SH-SY5Y (cell line): ENCODE results near the gene VPS37D.

ENCODE experiments used
- GATA2 ChIP-seq: IDR thresholded peaks from 2 replicates; pipeline ENCODE4 v1.6.1; 2011; ENCODE audit warnings: mild to moderate bottlenecking, low read depth, low read length
- GATA3 ChIP-seq: IDR thresholded peaks from 2 replicates; pipeline ENCODE4 v1.6.1; 2011; ENCODE audit warnings: low read depth, mild to moderate bottlenecking, low read length, moderate library complexity

The VPS37D gene

DNA sequence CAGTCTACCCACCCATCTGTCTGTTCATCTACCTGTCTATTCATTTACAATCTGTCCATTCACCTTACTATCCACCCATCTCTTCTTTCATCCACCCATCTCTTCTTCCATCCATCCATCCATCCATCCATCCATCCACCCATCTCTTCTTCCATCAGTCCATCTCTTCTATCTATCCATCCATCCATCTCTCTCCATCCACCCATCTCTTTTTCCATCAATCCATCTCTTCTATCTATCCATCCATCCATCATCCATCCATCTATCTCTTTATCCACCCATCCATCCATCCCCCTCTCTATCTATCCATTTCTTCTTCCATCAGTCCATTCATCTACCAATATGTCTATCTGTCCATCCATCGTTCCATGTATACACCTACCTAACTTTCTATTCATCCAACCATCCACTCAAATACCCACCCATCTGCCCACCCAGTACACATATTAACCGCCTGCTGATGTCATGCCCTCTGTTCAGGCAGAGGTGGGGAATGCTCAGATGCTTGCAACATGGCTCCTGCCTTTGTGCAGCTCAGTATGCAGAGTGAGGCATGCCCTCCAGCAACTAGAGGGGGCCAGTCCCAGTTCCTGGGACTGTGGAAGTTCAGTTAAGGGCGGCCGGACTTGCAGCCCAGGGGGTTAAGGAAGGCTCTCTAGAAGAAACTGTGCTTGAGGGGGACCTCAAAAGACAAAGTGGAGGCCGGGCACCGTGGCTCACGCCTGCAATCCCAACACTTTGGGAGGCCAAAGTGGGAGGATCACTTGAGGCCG lies 32.0 kb upstream of the VPS37D start:
- TF ChIP-seq GATA3: no peak
- TF ChIP-seq GATA2: no peak

DNA sequence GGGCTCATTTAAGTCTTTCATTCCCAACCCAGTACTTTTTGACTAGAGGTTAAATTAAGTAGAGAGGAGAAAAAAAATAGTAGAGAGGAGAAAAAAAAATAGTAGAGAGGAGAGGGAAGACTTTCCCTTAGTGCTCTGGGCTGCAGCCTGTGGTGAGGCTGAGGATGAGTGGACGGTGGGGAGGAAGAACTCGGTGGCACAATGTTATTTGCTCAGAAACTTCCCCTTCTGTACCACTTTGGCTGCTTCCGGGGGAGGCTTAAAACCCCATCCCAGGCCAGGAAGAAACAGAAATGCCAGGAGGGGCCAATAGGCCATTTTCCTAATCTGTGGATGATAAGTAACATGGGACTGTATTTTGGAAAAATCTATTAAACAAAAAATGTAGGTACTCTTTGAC lies 28.7 kb upstream of the VPS37D start:
- TF ChIP-seq GATA3 (no peak), GATA2 (no peak)

DNA sequence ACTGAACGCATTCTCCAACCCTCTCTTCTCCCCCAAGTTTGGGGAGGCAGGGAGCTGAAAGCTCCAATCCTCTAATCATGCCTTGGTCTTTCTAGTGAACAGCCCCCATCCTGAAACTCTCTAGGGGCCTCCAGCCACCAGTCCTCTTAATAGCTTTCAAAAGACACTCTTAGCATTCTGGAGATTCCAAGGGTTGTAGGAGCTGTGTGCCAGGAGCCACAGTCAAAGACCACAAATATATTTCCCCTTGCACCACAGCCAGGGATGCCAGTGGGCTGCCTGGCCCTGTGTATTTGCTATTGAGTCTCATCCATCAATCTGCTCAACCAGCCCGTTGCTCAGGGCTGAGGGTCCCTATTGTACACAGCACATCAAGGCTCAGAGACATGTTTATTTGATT lies 24.8 kb upstream of the VPS37D start:
- TF ChIP-seq GATA3: no peak

DNA sequence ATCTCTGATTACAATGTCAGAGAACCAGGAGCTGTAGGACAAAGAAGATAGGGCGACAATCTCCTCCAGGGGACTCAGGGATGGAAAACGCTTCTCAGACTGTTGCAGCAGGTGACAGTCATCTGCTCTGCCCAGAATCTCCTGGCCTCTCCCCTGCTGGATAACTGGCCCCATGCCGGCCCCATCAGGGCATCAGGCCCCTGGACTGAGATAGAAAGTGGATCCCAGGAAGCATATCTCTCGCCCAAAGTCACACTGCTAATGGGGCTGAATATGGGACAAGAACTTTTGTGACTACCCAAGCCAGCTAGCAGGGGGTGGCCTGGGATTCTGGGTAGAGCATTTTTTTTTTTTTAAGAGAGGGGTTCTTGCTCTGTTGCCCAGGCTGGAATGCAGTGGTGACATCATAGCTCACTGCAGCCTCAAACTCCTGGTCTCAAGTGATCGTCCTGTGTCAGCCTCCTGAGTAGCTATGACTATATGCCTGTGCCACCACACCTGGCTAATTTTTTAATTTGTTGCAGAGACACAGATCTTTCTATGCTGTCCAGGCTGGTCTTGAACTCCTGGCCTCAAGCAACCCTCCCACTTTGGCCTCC lies 22.8 kb upstream of the VPS37D start:
- no peak for TF ChIP-seq GATA2
- TF ChIP-seq GATA3: no peak

DNA sequence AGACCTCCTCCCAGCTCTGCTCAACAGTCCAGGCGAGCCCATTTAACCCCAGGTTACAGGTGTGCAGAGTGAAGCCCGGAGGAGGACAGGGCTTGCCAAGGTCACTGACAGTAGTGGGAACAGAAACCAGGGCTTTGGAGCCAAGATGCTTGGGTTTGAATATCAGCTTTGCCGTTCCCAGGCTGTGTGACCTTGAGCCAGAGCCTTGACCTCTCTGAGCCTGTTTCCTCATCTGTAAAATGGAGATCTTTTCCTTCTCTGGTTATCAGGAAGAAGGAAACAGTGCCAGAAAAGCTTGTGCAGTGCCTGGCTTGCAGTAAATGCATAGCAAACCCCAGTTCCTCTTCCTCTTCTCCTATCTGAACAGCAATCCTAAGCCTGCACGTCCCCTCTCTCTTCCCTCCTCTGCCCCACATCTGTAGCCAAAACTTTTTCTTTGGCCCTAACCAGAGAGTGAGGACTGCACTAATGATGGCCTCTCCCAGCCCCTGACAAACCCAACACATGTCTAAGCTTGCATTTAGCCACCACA lies 21.9 kb upstream of the VPS37D start:
- TF ChIP-seq GATA3 (no peak), GATA2 (no peak)

DNA sequence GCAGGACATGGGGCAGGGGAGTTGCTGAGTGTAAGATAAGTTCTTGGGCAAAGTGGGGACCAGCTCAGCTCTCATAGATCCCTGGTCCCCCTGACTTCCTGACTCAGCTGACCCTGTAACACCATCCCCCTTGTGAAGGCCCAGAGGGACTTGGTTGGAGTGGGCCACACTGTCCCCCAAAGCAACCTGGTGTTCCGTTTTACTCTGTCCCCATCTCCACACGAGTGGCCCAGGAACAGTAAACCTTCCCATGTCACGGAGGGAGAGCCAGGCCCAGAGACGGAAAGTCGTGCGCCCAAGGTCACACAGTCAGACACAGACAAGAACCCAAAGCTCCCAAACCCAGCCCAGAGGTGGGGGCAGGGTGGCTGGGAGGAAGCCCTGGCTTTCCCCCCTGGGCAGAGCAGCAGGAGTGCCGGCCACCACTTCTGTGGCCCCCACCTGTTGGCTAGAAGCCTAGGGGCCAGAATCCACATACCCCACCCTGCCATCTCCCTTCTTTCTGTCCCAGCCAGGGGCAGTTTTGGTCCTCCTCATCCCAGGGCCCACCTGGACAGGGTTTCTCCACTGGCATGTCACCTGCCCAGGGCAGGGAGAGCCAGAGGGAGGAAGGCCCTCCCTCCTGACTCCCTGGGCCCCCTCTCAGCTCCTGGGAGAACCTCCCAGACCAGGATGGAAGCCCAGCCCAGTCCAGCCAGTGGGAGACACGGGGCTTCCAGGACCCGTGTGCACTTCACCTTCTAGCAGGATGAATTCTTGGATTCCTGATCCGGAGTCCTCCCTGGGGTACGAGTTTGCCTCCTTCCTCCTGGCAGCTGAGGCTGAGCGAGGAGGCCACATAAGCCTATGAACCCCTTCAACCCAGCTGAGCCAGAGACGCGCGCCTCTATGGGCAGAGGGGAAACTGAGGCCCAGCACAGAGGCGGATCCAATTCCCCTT lies 20.6 kb upstream of the VPS37D start:
- no peak for TF ChIP-seq GATA2
- TF ChIP-seq GATA3: no peak

DNA sequence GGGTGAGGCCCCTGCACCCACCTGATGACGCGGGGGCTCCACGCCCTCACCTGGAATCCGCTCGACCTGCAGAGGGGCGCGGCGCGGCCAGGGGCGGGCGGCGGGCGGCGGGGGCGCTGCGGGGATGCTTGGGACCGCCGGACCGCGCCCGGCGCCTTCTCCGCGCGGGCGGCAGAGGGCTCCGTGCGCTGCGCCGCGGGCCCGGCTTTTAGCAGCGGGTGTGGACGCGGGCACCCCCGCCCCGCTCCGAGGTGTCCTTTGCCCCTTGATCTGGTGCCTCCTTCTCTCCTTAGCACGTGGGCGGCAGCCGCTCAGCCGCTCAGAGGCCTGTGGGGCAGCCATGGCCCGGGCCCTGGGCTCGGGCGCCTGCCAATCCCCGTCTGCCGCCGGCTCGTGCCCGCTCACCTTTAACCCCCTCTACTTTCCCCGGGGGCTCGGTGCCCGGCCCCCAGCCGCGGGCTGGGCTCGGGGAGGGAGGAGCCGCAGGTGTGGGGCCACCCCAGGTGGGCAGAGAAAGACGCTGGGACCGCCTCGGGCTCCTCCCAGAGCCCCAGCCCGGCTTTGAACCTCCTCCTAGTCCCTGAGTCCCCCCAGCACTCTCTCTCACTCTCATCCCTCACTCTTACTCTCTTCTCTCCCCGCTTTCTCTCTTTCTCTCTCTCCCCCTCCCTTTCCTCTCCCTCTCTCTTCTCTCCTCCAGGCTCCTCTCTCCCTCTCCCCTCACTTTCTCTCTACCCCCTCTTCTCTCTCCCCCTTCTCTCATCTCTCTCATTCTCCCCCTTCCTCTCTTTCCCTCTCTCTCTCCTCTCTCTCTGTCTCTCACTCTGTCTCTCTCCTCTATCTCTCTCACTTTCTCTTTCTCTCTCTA lies 19.7 kb upstream of the VPS37D start:
- TF ChIP-seq GATA2 (no peak), GATA3 (no peak)

DNA sequence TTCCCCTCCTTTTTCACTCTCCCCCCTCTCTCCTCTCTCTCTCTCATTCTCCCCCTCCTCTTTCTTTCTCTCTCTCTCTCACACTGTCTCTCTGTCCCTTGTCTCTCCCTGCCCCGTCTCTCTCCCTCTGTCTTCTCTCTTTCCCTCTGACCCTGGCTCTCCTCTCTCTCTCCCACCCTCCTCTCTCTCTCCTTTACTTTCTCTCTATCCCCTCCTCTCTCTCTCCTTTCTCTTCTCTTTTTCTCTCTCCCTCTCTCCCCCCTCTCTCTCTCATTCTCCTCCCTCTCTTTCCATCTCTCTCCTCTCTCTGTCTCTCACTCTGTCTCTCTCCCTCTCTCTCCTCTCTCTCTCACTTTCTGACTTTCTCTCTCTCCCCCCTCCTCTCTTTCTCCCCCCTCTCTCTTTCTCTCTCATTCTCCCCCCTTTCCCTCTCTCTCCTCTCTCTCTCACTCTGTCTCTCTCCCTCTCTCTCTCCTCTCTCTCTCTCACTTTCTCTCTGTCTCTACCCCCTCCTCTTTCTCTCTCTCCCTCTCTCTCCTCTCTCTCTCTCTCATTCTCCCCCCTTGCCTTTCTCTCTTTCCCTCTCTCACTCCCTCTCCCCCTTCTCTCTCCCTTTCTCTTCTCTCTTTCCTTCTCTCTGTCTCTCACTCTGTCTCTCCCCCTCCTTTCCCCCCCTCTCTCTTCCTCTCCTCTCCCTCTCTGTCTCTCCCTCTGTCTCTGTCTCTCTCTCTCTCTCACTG lies 18.9 kb upstream of the VPS37D start:
- TF ChIP-seq GATA2 (no peak), GATA3 (no peak)

DNA sequence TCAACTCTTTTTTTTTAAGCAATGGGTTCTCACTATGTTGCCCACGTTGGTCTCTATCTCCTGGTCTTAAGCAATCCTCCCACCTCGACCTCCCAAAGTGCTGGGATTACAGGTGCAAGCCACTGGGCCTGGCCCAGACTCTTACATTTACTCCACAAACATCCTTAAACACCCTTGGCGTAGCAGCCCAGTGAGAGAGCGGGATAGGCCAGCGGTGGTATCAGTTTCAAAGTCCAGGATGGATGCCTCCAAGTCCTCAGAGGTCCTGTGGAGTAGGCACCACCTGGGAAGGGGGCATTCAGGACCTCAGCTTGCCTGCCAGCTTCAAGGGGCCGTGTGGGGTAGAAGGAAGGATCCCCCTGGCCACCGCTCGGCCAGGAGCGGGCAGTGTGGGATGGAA lies 18.1 kb upstream of the VPS37D start:
- TF ChIP-seq GATA3 (no peak), GATA2 (no peak)

DNA sequence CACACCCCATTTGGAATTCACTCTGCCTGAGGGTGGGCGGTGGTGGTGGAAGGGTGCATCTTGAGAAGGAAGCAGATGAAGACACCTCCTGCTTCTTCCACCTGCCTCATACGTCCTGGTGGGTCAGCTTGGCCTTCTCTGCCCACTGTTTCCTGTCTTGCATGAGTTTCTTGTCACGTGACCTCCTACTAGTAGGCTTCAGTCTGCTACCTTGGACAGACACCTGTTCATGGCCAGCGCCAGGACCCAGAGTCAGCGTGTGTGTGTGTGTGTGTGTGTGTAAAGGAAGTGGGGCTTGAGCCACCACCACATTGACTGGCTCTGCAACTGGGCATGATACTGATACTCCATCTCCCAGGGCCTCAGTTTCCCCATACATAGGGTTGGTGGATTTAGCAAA lies 17.1 kb upstream of the VPS37D start:
- TF ChIP-seq GATA3: no peak

DNA sequence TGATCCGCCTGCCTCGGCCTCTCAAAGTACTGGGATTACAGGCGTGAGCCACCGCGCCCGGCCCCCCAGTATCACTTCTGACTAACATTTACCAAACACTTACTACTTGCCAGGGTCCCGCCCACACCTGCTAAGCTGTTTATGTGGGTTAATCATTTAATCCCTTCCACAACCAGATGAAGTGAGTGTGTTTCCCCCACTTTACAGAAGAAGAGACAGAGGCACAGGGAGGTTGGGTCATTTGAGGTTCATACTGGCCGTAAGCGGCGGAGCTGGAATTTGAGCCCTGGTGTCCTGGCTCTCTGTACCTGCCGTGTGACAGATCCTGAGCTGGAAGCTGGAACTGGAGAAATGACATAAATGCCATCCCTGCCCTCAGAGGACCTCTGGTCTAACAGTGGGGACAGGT lies 15.1 kb upstream of the VPS37D start:
- TF ChIP-seq GATA3 (no peak), GATA2 (no peak)

DNA sequence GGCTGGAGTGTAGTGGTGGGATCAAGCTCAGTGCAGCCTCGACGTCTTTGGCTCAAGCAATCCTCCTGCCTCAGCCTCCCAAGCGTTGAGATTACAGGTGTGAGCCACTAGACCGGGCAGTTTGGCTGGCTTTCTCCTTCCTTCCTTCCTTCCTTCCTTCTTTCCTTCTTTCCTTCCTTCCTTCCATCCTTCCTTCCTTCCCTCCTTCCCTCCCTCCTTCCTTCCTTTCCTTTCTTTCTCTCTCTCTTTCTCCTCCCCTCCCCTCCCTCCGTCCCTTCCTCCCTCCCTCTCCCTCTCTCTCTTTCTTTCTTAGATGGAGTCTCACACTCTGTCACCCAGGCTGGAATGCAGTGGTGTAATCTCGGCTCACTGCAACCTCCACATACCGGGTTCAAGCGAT lies 7.6 kb upstream of the VPS37D start:
- TF ChIP-seq GATA3: no peak
- TF ChIP-seq GATA2: no peak

DNA sequence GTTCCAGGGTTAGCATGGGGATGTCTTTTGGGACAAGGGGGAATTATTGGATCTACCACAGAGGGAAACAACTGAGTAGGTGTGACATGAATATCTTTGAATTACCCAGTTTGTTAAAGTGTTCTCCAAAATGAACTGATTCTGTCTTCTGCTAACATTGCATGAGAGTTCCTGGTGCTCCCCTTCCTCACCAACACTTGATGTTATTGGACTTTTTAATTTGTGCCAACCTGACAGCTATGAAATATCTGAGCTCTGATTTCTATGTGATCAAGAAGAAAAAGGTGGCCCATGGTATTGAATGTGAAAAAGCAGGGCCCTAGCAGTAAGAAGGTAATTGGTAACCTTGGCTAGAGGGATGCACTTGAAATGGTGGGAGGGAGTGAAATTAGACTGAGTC lies 4.6 kb upstream of the VPS37D start:
- TF ChIP-seq GATA3 (no peak), GATA2 (no peak)
